ENCODE results near the gene ARID1A. TPM values are rescaled to one million over a fixed set of nuclear protein-coding genes. Genes with fewer than 3 reads are reported as not detected.

Gene ARID1A
- total RNA-seq, 4 donors from 2014 or later, result 36.8 to 76.2 (median 44.5) TPM

DNA sequence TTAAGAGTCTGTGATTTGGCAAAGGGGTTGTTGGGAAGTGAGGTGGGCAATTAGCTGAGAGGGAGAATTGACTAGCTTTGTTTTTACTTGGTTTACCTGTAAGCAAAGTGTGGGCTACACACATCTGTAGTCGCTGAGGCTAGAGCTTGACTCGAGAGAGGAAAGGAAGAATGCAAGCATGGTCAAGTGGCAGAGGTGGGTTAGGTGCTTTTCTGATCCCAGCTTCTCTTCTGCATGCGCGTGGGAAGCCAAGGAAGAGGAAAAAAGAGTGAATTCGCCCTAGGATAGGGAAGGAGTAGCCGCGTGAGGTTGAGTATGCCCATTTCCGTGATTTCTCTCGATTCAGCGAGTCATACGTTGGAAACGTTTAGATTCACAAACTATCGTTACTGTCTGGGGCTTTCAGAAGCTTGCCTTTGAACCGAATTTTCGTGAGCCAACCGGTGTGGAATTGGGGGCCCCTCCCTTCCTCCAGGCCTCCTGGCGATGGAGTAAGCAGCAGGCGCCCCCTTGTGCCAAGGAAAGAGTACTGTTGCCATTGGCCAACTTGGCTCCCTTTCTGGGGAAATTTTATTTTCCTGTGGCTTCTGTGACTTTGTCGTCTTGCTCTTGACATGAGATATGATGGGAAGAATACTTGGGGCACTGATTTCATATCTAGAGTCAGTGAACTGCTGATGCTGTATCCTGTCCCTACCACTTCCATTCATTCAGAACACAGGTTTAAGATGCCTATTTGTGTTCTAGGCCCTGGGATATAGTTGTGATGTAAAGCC is 93.2 kb downstream of the ARID1A start:
- Histone ChIP-seq H3K27me3 (no peaks in the 10 kb centered on the region), H3K27ac (replicated peaks in 1 of 4) (peak overlapping the region; percentile 90 to 98 (median 98)), H3K4me3 (peak overlapping the region; percentile 67 to 90 (median 72)), H3K4me1 (peaks cover 35 to 62% (median 48%) of the 10 kb centered on the region in 4 donors), H3K36me3 (peaks cover 1 to 23% (median 7%) of the 10 kb centered on the region in 4 donors), H3K9me3 (no peaks in the 10 kb centered on the region)
- peak; percentile 95 for DNase-seq (ENCODE audit: extremely low spot score)
- TF ChIP-seq, protein P1, sequence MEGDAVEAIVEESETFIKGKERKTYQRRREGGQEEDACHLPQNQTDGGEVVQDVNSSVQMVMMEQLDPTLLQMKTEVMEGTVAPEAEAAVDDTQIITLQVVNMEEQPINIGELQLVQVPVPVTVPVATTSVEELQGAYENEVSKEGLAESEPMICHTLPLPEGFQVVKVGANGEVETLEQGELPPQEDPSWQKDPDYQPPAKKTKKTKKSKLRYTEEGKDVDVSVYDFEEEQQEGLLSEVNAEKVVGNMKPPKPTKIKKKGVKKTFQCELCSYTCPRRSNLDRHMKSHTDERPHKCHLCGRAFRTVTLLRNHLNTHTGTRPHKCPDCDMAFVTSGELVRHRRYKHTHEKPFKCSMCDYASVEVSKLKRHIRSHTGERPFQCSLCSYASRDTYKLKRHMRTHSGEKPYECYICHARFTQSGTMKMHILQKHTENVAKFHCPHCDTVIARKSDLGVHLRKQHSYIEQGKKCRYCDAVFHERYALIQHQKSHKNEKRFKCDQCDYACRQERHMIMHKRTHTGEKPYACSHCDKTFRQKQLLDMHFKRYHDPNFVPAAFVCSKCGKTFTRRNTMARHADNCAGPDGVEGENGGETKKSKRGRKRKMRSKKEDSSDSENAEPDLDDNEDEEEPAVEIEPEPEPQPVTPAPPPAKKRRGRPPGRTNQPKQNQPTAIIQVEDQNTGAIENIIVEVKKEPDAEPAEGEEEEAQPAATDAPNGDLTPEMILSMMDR (IDR thresholded peaks at IDR 0.05), result peak; percentile 94 to 99 (median 97)
- TF ChIP-seq POLR2AphosphoS5 (IDR thresholded peaks at IDR 0.05), result peak; percentile 81 to 86
- no peak for TF ChIP-seq EP300 (IDR thresholded peaks at IDR 0.05)
- no peak for TF ChIP-seq POLR2A (IDR thresholded peaks at IDR 0.05; ENCODE audit: low read depth)
- 1% methylated on average over 19 of the region's 19 CpGs for WGBS
- intact Hi-C loops (cut with DNase I), result loop anchor here (2.0 to 10.0 kb wide), 4 partner anchors 64 to 186 kb away; no protein-coding TSS in a partner anchor

DNA sequence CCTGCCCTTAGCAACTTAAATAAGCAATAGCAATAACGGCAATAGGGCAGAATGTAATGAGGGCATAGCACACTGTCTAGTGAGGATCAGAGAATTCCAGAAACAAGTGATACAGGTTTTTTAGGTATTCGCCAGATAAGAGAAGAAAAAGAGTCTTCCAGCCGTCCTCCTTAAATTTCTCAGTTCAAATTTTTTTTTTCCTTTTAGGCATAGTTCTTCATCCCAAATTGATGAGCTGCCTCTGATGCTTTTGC is 93.7 kb downstream of the ARID1A start:
- WGBS, result 60% methylated on average over 3 of the region's 3 CpGs
- intact Hi-C loops (cut with DNase I), result loop anchor here (2.0 to 10.0 kb wide), 4 partner anchors 65 to 187 kb away; no protein-coding TSS in a partner anchor
- Histone ChIP-seq H3K27ac (replicated peaks in 1 of 4) (peak overlapping the region in 2 of 4 donors; percentile 90 to 98), H3K27me3 (no peaks in the 10 kb centered on the region), H3K9me3 (no peaks in the 10 kb centered on the region), H3K36me3 (peaks cover 6 to 28% (median 13%) of the 10 kb centered on the region in 4 donors), H3K4me1 (peaks cover 30 to 57% (median 42%) of the 10 kb centered on the region in 4 donors), H3K4me3 (no peak overlapping the region)
- no peak for DNase-seq (ENCODE audit: extremely low spot score)
- TF ChIP-seq EP300 (IDR thresholded peaks at IDR 0.05) (no peak), POLR2AphosphoS5 (IDR thresholded peaks at IDR 0.05) (no peak), POLR2A (IDR thresholded peaks at IDR 0.05; ENCODE audit: low read depth) (no peak)
- TF ChIP-seq, protein P1 (IDR thresholded peaks at IDR 0.05), result no peak

DNA sequence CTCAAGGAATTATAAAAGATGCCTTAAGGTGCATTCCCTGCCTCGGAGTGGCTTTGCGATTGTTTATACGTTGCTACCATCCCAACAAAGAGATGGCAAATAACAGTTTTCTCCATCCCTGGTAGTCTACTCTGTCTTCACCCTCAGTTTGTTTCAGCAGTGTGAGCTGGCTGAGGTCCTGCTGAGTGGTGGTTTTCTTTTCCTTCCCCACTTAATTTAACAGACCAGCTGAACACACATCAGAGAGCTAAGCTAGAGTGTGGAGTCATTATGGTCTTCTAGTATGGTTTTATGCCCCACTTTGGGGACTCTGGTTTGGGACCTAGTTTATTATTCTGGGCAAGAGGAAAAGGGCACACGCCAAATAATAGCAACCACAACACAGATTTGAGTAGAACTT is 94.1 kb downstream of the ARID1A start:
- no peak overlapping the region for H3K4me3 ChIP-seq
- intact Hi-C loops (cut with DNase I), result loop anchor here (2.0 to 10.0 kb wide), 5 partner anchors 65 to 288 kb away; no protein-coding TSS in a partner anchor
- TF ChIP-seq POLR2A (IDR thresholded peaks at IDR 0.05; ENCODE audit: low read depth) (no peak), POLR2AphosphoS5 (IDR thresholded peaks at IDR 0.05) (no peak), EP300 (IDR thresholded peaks at IDR 0.05) (no peak)
- TF ChIP-seq, protein P1 (IDR thresholded peaks at IDR 0.05), result no peak
- peak overlapping the region in 1 of 4 donors; percentile 98 for H3K27ac ChIP-seq (replicated peaks in 1 of 4)
- H3K36me3 ChIP-seq, result peaks cover 8 to 32% (median 17%) of the 10 kb centered on the region in 4 donors
- no peaks in the 10 kb centered on the region for H3K9me3 ChIP-seq
- H3K4me1 ChIP-seq, result peaks cover 26 to 53% (median 38%) of the 10 kb centered on the region in 4 donors
- DNase-seq (ENCODE audit: extremely low spot score), result no peak
- WGBS, result 56% methylated on average over 4 of the region's 4 CpGs
- H3K27me3 ChIP-seq, result no peaks in the 10 kb centered on the region

DNA sequence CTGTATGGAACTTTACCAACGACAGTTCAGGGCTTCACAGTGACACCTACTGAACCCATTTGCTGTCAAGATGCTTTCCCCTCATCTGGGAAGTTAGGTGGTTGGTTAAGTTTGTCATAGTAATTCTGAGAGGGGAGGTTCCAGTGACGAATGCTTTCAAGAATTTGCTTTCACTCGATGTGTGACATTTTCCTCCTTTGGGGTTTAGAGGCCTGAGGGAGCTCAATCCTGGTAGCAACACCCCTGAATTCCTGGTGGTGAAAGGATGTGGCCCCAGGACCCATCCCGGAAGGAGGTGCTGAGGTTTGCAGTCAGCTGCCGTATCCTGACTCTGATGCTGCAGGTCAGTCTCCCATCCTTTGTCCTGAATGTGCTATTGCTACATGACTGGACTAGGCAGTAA is 94.7 kb downstream of the ARID1A start:
- WGBS, result 81% methylated on average over 5 of the region's 5 CpGs
- intact Hi-C loops (cut with DNase I), result loop anchor here (5.0 kb wide), 1 partner anchor 288 kb away; no protein-coding TSS in a partner anchor
- no peak for DNase-seq (ENCODE audit: extremely low spot score)
- Histone ChIP-seq H3K4me1 (peaks cover 20 to 47% (median 32%) of the 10 kb centered on the region in 4 donors), H3K9me3 (no peaks in the 10 kb centered on the region), H3K36me3 (peaks cover 12 to 37% (median 21%) of the 10 kb centered on the region in 4 donors), H3K4me3 (no peak overlapping the region), H3K27ac (replicated peaks in 1 of 4) (no peak overlapping the region), H3K27me3 (no peaks in the 10 kb centered on the region)
- TF ChIP-seq EP300 (IDR thresholded peaks at IDR 0.05), result no peak
- TF ChIP-seq, protein P1 (IDR thresholded peaks at IDR 0.05), result no peak

Data from esophagus muscularis mucosa (tissue), 4 donors.